Measurements from ENCODE around the gene TMEM267. TPM values are rescaled to one million over a fixed set of nuclear protein-coding genes. Genes with fewer than 3 reads are reported as not detected.

The TMEM267 gene
- total and polyA plus RNA-seq, 10 of the 15 experiments (the other 5 are each of a cell fraction or from before 2014, with no cell fraction given), result 7.7 to 37.3 (median 13.3) TPM

- H4K20me1 ChIP-seq (ENCODE audit: control insufficient read depth, insufficient read depth), result no peaks in the 10 kb centered on the region
- H2AFZ ChIP-seq (ENCODE audit: control insufficient read depth, low read depth, low read length), result no peak overlapping the region
- no peak for DNase-seq (ENCODE audit: low read depth, low spot score)
- H3K4me2 ChIP-seq (ENCODE audit: control insufficient read depth, insufficient read depth), result no peak overlapping the region
- no peak for FAIRE-seq
- ATAC-seq, result no peak
- no peaks in the 10 kb centered on the region for H3K79me2 ChIP-seq (ENCODE audit: control insufficient read depth, insufficient read depth, low read length)
- POLR2A ChIA-PET, result interaction anchor here (0.6 to 1.0 kb wide), 2 partner anchors 13 to 33 kb away, joined by 3 read pairs; no protein-coding TSS in a partner anchor
- RAD21 ChIA-PET (ENCODE audit: unreplicated experiment), result no interaction called here
- no peak overlapping the region for H3K9ac ChIP-seq (ENCODE audit: control insufficient read depth, insufficient read depth, low read length)
- peaks cover 0 to 8% of the 10 kb centered on the region in 2 experiments; a peak in 3 of 4 replicates for H3K36me3 ChIP-seq (ENCODE audit: control insufficient read depth in 2 of 2, insufficient read depth in 2 of 2, low read length in 1 of 2)
- in situ Hi-C loops (cut with MboI), result no loop called here
- intact Hi-C loops (cut with micrococcal nuclease; ENCODE audit: unreplicated experiment), result no loop called here
- SMC1A ChIA-PET (ENCODE audit: uncharacterized antibody, unreplicated experiment), result no interaction called here
- H3K4me3 ChIP-seq, result no peak overlapping the region
- H3K27ac ChIP-seq (ENCODE audit: control insufficient read depth, insufficient read depth), result no peak overlapping the region
- H3K27me3 ChIP-seq (replicated peaks in 1 of 2; ENCODE audit: control insufficient read depth in 2 of 2, insufficient read depth in 2 of 2, low read length in 1 of 2), result no peaks in the 10 kb centered on the region
- TF ChIP-seq, protein P1, sequence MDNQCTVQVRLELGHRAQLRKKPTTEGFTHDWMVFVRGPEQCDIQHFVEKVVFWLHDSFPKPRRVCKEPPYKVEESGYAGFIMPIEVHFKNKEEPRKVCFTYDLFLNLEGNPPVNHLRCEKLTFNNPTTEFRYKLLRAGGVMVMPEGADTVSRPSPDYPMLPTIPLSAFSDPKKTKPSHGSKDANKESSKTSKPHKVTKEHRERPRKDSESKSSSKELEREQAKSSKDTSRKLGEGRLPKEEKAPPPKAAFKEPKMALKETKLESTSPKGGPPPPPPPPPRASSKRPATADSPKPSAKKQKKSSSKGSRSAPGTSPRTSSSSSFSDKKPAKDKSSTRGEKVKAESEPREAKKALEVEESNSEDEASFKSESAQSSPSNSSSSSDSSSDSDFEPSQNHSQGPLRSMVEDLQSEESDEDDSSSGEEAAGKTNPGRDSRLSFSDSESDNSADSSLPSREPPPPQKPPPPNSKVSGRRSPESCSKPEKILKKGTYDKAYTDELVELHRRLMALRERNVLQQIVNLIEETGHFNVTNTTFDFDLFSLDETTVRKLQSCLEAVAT (IDR thresholded peaks at IDR 0.05), result no peak
- TF ChIP-seq RB1 (IDR thresholded peaks at IDR 0.05; ENCODE audit: borderline replicate concordance) (no peak), STAT3 (IDR thresholded peaks at IDR 0.05; ENCODE audit: low read depth, low read length) (no peak)
- no TSS peak for BruUV-seq (replicated peaks)
- no peaks in the 10 kb centered on the region for H3K9me3 ChIP-seq (replicated peaks; ENCODE audit: control insufficient read depth, insufficient read depth, low read length)
- no peaks in the 10 kb centered on the region for H3K4me1 ChIP-seq (ENCODE audit: control insufficient read depth, insufficient read depth, low read length)
- CTCF ChIA-PET, result interaction anchor here (1.2 to 1.3 kb wide), 2 partner anchors 31 to 108 kb away, joined by 3 to 5 read pairs; no protein-coding TSS in a partner anchor
- WGBS (ENCODE audit: insufficient coverage, insufficient replicate concordance, low lambda C conversion rate, missing lambda C conversion rate), result 70% methylated on average over 2 of the region's 2 CpGs
Observed at GRCh38 chr5:43523662-43524072, 40.0 kb upstream of the TMEM267 start.

- intact Hi-C loops (cut with micrococcal nuclease; ENCODE audit: unreplicated experiment), result no loop called here
- no peak overlapping the region for H3K4me3 ChIP-seq
- ChIA-PET RAD21 (ENCODE audit: unreplicated experiment) (no interaction called here), SMC1A (ENCODE audit: uncharacterized antibody, unreplicated experiment) (interaction anchor here (1.0 kb wide), 1 partner anchor 8 kb away, joined by 3 read pairs; no protein-coding TSS in a partner anchor), POLR2A (interaction anchor here (0.6 kb wide), 1 partner anchor 23 kb away, joined by 3 read pairs; no protein-coding TSS in a partner anchor), CTCF (interaction anchor here (0.7 kb wide), 1 partner anchor 35 kb away, joined by 3 read pairs; no protein-coding TSS in a partner anchor)
- H3K79me2 ChIP-seq (ENCODE audit: control insufficient read depth, insufficient read depth, low read length), result no peaks in the 10 kb centered on the region; the same call in 1 of the 2 replicates
- ATAC-seq, result no peak
- no peak for FAIRE-seq
- peaks cover 0 to 7% of the 10 kb centered on the region in 2 experiments; a peak in 2 of 4 replicates for H3K36me3 ChIP-seq (ENCODE audit: control insufficient read depth in 2 of 2, insufficient read depth in 2 of 2, low read length in 1 of 2)
- no peaks in the 10 kb centered on the region for H3K9me3 ChIP-seq (replicated peaks; ENCODE audit: control insufficient read depth, insufficient read depth, low read length)
- H2AFZ ChIP-seq (ENCODE audit: control insufficient read depth, low read depth, low read length), result no peak overlapping the region
- H3K27me3 ChIP-seq (replicated peaks in 1 of 2; ENCODE audit: control insufficient read depth in 2 of 2, insufficient read depth in 2 of 2, low read length in 1 of 2), result no peaks in the 10 kb centered on the region
- DNase-seq (ENCODE audit: low read depth, low spot score), result no peak
- 100% methylated on average over 1 of the region's 1 CpG for WGBS (ENCODE audit: insufficient coverage, insufficient replicate concordance, low lambda C conversion rate, missing lambda C conversion rate)
- in situ Hi-C loops (cut with MboI), result no loop called here
- no peak overlapping the region for H3K27ac ChIP-seq (ENCODE audit: control insufficient read depth, insufficient read depth)
- no peaks in the 10 kb centered on the region for H4K20me1 ChIP-seq (ENCODE audit: control insufficient read depth, insufficient read depth)
- H3K4me2 ChIP-seq (ENCODE audit: control insufficient read depth, insufficient read depth), result no peak overlapping the region
- no peaks in the 10 kb centered on the region for H3K4me1 ChIP-seq (ENCODE audit: control insufficient read depth, insufficient read depth, low read length)
- no peak overlapping the region for H3K9ac ChIP-seq (ENCODE audit: control insufficient read depth, insufficient read depth, low read length)
- BruUV-seq (replicated peaks), result no TSS peak
- TF ChIP-seq, protein P2, sequence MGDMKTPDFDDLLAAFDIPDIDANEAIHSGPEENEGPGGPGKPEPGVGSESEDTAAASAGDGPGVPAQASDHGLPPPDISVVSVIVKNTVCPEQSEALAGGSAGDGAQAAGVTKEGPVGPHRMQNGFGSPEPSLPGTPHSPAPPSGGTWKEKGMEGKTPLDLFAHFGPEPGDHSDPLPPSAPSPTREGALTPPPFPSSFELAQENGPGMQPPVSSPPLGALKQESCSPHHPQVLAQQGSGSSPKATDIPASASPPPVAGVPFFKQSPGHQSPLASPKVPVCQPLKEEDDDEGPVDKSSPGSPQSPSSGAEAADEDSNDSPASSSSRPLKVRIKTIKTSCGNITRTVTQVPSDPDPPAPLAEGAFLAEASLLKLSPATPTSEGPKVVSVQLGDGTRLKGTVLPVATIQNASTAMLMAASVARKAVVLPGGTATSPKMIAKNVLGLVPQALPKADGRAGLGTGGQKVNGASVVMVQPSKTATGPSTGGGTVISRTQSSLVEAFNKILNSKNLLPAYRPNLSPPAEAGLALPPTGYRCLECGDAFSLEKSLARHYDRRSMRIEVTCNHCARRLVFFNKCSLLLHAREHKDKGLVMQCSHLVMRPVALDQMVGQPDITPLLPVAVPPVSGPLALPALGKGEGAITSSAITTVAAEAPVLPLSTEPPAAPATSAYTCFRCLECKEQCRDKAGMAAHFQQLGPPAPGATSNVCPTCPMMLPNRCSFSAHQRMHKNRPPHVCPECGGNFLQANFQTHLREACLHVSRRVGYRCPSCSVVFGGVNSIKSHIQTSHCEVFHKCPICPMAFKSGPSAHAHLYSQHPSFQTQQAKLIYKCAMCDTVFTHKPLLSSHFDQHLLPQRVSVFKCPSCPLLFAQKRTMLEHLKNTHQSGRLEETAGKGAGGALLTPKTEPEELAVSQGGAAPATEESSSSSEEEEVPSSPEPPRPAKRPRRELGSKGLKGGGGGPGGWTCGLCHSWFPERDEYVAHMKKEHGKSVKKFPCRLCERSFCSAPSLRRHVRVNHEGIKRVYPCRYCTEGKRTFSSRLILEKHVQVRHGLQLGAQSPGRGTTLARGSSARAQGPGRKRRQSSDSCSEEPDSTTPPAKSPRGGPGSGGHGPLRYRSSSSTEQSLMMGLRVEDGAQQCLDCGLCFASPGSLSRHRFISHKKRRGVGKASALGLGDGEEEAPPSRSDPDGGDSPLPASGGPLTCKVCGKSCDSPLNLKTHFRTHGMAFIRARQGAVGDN (IDR thresholded peaks at IDR 0.05), result no peak
- TF ChIP-seq HDAC2 (IDR thresholded peaks at IDR 0.05) (no peak), SP1 (IDR thresholded peaks at IDR 0.05; ENCODE audit: low read depth, low read length) (no peak), CHD1 (IDR thresholded peaks at IDR 0.05; ENCODE audit: low read depth, low read length) (no peak)
- TF ChIP-seq, protein P3, sequence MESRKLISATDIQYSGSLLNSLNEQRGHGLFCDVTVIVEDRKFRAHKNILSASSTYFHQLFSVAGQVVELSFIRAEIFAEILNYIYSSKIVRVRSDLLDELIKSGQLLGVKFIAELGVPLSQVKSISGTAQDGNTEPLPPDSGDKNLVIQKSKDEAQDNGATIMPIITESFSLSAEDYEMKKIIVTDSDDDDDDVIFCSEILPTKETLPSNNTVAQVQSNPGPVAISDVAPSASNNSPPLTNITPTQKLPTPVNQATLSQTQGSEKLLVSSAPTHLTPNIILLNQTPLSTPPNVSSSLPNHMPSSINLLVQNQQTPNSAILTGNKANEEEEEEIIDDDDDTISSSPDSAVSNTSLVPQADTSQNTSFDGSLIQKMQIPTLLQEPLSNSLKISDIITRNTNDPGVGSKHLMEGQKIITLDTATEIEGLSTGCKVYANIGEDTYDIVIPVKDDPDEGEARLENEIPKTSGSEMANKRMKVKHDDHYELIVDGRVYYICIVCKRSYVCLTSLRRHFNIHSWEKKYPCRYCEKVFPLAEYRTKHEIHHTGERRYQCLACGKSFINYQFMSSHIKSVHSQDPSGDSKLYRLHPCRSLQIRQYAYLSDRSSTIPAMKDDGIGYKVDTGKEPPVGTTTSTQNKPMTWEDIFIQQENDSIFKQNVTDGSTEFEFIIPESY (IDR thresholded peaks at IDR 0.05), result no peak
Observed at GRCh38 chr5:43520615-43521014, 37.0 kb upstream of the TMEM267 start.

Data from GM12878 (cell line).